Lung microvascular endothelial cell (primary cell): ENCODE measurements around the gene EVI5L. TPM values are rescaled to one million over a fixed set of nuclear protein-coding genes. Genes with fewer than 3 reads are reported as not detected.

Source experiments
- DNase-seq, 2 donors: peaks; one replicate each; pipeline versions ENCODE4 v3.0.0 to v3.0.0-alpha.2; 2010; ENCODE audit warnings: low read depth in 2 of 2
- total RNA-seq: library from RNA; depleted of rRNA; stranded (reverse); fragments of >200 nt; gene quantifications from 2 replicates; pipeline ENCODE4 v1.2.1, GENCODE V29; 2014

Gene EVI5L
- total RNA-seq, 1 donor from 2014 or later, result 7.9 TPM

DNA sequence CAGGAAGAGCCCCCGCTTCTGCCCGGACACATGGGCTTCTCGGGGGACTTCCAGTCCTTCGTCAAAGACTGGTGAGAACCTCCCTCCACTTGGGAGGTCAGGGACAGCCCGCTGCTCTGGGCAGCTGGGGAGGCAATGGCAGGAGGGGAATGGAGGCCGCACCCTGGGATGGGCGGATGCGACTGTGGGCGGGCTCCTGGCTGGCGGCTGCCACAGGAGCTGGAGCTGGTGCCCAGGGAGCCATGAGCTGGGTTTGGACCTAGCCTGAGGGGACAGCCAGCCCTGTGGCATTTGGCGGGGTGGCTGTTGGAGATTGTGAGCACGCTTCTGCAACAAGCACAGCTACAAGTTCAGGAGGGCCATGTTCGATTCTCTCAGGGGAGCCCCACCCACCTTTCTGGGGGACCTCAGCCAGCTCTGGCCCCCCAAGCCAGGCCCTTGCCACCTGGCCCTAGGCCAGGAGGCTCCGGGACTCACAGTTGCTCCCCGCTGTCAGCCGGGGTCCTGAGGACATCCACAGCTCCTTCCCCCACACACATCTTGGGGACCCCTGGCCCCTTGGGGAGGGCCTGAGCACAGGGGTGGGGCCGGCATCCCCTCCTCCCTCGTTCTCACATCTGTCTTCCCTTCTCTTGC, 81.6 kb downstream of the EVI5L start:
- no peak for DNase-seq

DNA sequence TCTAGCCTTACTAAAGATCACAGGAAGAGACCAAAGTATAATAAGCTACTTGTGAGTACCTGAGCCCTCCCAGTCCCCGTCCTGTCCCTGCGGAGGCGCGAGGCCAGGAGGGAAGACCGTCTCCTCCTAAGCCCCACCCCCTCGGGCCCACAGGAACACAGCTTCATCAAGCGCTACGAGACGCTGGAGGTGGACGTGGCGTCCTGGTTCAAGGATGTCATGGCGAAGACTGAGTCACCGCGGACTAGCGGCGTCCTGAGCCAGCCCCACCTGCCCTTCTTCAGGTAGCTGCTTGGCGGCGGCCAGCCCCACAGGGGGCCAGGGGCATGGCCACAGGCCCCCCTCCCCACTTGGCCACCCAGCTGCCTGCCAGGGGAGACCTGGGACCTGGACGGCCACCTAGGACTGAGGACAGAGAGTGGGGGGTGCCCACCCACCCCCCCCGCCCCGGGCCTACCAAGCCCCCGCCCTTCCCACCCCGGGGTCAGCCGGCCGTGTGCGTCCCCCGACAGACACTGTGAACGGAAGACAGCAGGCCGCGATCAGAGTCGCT, 82.2 kb downstream of the EVI5L start:
- DNase-seq, result no peak

DNA sequence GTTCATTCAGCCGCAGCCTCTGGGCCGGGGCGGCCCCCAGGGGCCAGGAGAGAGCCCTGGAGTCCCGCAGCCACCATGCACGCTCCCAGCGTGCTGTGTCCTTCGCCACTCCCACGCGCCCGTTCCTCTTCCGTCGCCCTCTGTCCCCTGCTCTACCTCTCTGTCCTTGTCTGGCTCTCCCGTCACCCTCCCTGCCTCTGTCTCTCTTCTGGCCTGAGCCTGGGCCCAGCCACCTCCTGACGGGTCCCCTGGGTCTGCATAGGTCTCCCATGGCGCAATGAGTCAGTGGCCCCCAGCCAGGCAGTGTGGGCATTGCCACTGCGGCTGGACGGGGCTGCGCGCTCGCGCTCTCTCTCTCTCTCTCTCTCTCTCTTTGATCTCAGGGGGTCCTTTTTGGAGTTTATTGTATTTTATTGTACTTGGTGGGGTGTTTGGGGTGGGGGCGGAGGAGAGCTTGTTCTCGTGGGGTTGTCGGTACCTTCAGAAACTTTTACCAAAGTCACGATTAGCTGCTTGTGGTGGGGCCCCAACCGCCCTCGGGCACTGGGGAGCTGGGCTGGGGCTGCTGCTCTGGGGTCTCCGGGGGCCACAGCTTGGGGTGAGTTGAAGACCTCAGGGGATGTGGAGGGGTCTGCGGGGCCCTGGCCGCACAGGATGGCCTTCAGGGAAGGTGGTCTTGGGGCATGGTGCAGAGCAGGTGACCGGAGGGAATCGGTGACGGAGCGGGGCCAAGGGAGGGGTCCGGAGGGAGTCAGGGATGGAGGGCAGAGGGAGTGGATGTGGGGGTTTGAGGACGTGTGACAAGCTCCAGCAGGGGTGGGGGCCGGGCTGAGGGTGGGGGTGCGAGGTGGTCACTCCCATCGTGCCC, 82.9 kb downstream of the EVI5L start:
- no peak for DNase-seq

DNA sequence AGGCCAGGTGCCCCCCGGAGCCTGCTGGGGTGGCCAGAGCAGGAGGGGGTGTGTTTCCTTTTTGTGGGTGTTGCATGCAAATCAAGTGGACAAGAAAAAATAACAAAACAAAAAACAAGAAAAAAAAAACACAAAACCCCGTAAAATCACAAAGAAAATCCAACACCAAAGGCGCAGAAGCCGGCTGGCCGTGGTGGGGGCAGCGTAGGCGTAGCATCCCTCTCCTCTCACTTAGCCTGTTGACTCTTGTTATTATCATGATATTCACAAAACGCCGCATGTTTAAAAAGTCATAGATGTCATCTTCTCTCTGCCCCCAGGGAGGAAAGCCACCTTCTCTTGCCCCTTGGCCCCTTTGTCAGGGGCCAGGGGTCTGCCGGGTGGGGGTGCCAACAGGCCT, 83.6 kb downstream of the EVI5L start:
- DNase-seq, result no peak

DNA sequence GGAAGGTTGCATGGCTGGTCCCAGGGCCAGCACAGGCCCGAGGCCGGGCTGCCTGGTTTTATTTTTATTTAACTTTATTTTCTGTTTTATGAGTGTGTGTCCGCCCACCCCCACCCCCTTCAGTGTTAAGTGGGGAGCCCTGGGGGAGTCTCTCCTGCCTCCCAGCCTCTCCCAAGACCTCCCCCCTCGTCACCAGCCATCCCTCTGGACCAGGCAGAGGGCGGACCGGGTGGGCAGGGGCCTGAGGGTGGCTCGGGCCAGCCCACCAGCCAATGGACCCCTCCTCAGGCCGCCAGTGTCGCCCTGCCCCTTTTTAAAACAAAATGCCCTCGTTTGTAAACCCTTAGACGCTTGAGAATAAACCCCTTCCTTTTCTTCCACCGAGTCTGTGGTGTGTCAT, 84.1 kb downstream of the EVI5L start:
- no peak for DNase-seq

Other genes with a start within 250 kb of the EVI5L start
- under 0.01 TPM in 2 replicates for gene CAMSAP3, start 234.4 kb upstream of the EVI5L start, total RNA-seq
- 15.7 and 17.3 TPM in 2 replicates for gene XAB2, start 200.7 kb upstream of the EVI5L start, total RNA-seq
- 37.0 and 40.1 TPM in 2 replicates for gene PET100, start 200.4 kb upstream of the EVI5L start, total RNA-seq
- gene PCP2, start 196.5 kb upstream of the EVI5L start, total RNA-seq, result not detected in 2 replicates
- 23.3 and 29.8 TPM in 2 replicates for gene STXBP2, start 193.1 kb upstream of the EVI5L start, total RNA-seq
- gene RETN, start 161.2 kb upstream of the EVI5L start, total RNA-seq, result not detected in 2 replicates
- gene MCEMP1, start 153.1 kb upstream of the EVI5L start, total RNA-seq, result not detected in 2 replicates
- 63.4 and 82.5 TPM in 2 replicates for gene TRAPPC5, start 149.4 kb upstream of the EVI5L start, total RNA-seq
- not detected in 2 replicates for gene FCER2, start 128.1 kb upstream of the EVI5L start, total RNA-seq
- gene CLEC4G, start 98.1 kb upstream of the EVI5L start, total RNA-seq, result not detected in 2 replicates
- gene CD209, start 82.7 kb upstream of the EVI5L start, total RNA-seq, result not detected in 2 replicates
- gene CLEC4M, start 67.0 kb upstream of the EVI5L start, total RNA-seq, result 8.5 and 15.3 TPM in 2 replicates
- gene PRR36, start 44.2 kb downstream of the EVI5L start, total RNA-seq, result not detected in 2 replicates
- gene LRRC8E, start 58.3 kb downstream of the EVI5L start, total RNA-seq, result under 0.01 and 0.65 TPM in 2 replicates
- gene MAP2K7, start 73.7 kb downstream of the EVI5L start, total RNA-seq, result 6.8 and 9.9 TPM in 2 replicates
- gene TGFBR3L, start 84.6 kb downstream of the EVI5L start, total RNA-seq, result under 0.01 TPM in 1 of 2 replicates, not detected in the other
- gene SNAPC2, start 90.1 kb downstream of the EVI5L start, total RNA-seq, result 4.4 and 4.8 TPM in 2 replicates
- 1.4 and 2.0 TPM in 2 replicates for gene CTXN1, start 95.9 kb downstream of the EVI5L start, total RNA-seq
- 22.9 and 28.2 TPM in 2 replicates for gene TIMM44, start 113.4 kb downstream of the EVI5L start, total RNA-seq
- gene ELAVL1, start 175.4 kb downstream of the EVI5L start, total RNA-seq, result 14.4 and 17.5 TPM in 2 replicates
- not detected in 2 replicates for gene CCL25, start 222.5 kb downstream of the EVI5L start, total RNA-seq